HepG2 (cell line): ENCODE data around the gene TDRD9. TPM values are rescaled to one million over a fixed set of nuclear protein-coding genes. Genes with fewer than 3 reads are reported as not detected.

Experiments
- CCAR2 ChIP-seq: fragments of 200-400 bp; formaldehyde crosslinking; optimal IDR thresholded peaks from 2 replicates; pipeline ENCODE3; 2018; ENCODE audit warnings: low read depth, mild to moderate bottlenecking, low read length, moderate library complexity
- FLYWCH1 ChIP-seq: sonication (generic); formaldehyde crosslinking; IDR thresholded peaks from 2 replicates; pipeline ENCODE4 v1.8.1; 2023; ENCODE audit warnings: mild to moderate bottlenecking, missing genetic modification reagents
- MAF1 ChIP-seq: sonication (generic); formaldehyde crosslinking; IDR thresholded peaks from 2 replicates; pipeline ENCODE4 v1.5.0; 2020; ENCODE audit warnings: missing genetic modification reagents, borderline replicate concordance
- MED8 ChIP-seq: sonication (generic); formaldehyde crosslinking; IDR thresholded peaks from 2 replicates; pipeline ENCODE4 v1.8.1; 2023; ENCODE audit warnings: mild to moderate bottlenecking, missing genetic modification reagents; ENCODE audit not compliant: insufficient replicate concordance
- MYC ChIP-seq: sonication (generic); formaldehyde crosslinking; IDR thresholded peaks from 2 replicates; pipeline ENCODE4 v1.9.0; 2021; ENCODE audit warnings: missing genetic modification reagents, borderline replicate concordance
- NFYC ChIP-seq: IDR thresholded peaks from 2 replicates; pipeline ENCODE4 v1.6.1; 2016; ENCODE audit warnings: missing genetic modification reagents, missing compliant biosample characterization
- TCF12 ChIP-seq, 2 experiments: fragments of 450-650 bp in 1 of 2; sonication (generic) in 1 of 2; formaldehyde crosslinking in 1 of 2; IDR thresholded peaks; 2 replicates each; pipeline versions ENCODE4 v1.6.1 to v1.8.0; 2017 to 2022; ENCODE audit warnings: antibody characterized with exemption in 1 of 2, mild to moderate bottlenecking in 1 of 2, missing genetic modification reagents in 1 of 2, moderate library complexity in 1 of 2
- TOE1 ChIP-seq: sonication (generic); formaldehyde crosslinking; IDR thresholded peaks from 2 replicates; pipeline ENCODE4 v1.4.0; 2020; ENCODE audit warnings: mild to moderate bottlenecking, missing genetic modification reagents
- ZNF549 ChIP-seq: sonication (generic); formaldehyde crosslinking; IDR thresholded peaks from 2 replicates; pipeline ENCODE4 v1.5.0; 2020; ENCODE audit warnings: missing genetic modification reagents
- ZNF672 ChIP-seq: sonication (generic); formaldehyde crosslinking; IDR thresholded peaks from 2 replicates; pipeline ENCODE4 v1.8.1; 2022; ENCODE audit warnings: missing genetic modification reagents
- ZSCAN9 ChIP-seq: IDR thresholded peaks from 2 replicates; pipeline ENCODE4 v1.6.1; 2016; ENCODE audit warnings: borderline replicate concordance
- polyA plus RNA-seq, 8 experiments: library from polyadenylated mRNA; depleted of rRNA in 3 of 8; stranded (reverse) in 7 of 8; unstranded in 1 of 8; fragments of >200 nt; fragmentation: Illumina TruSeq in 4 of 8; extraction: Trizol in 4 of 8; gene quantifications; 2 replicates each; pipeline versions ENCODE4 v1.2.1 to v1.2.3, GENCODE V29; 2011 to 2016; ENCODE audit warnings: low read depth in 4 of 8, missing spikeins in 1 of 8, mixed read lengths in 1 of 8; ENCODE audit not compliant: insufficient read depth in 1 of 8
- total RNA-seq, 5 experiments: library from RNA; depleted of rRNA; stranded (reverse); fragments of >200 nt; fragmentation: Illumina TruSeq; extraction: Trizol; gene quantifications; 2 replicates each; pipeline ENCODE4 v1.2.3, GENCODE V29; 2016; ENCODE audit warnings: low read depth in 1 of 5
- TF ChIP-seq, protein P1 (sequence below): fragments of 450-650 bp; IDR thresholded peaks from 2 replicates; pipeline ENCODE4 v1.6.1; 2017; ENCODE audit warnings: mild to moderate bottlenecking
- TF ChIP-seq, protein P2 (sequence below): sonication (generic); formaldehyde crosslinking; IDR thresholded peaks from 2 replicates; pipeline ENCODE4 v1.4.0; 2020; ENCODE audit warnings: missing genetic modification reagents
- TF ChIP-seq, protein P3 (sequence below): sonication (generic); formaldehyde crosslinking; IDR thresholded peaks from 2 replicates; pipeline ENCODE4 v1.5.0; 2020; ENCODE audit warnings: missing genetic modification reagents
- TF ChIP-seq, protein P4 (sequence below): sonication (generic); formaldehyde crosslinking; conservative IDR thresholded peaks from 2 replicates; pipeline ENCODE4 v1.4.0; 2020; ENCODE audit warnings: mild to moderate bottlenecking, missing genetic modification reagents, moderate library complexity
- TF ChIP-seq, protein P5 (sequence below): sonication (generic); formaldehyde crosslinking; conservative IDR thresholded peaks from 2 replicates; pipeline ENCODE4 v1.8.0; 2022; ENCODE audit warnings: mild to moderate bottlenecking, moderate library complexity, missing genetic modification reagents
- TF ChIP-seq, protein P6 (sequence below): sonication (generic); formaldehyde crosslinking; IDR thresholded peaks from 2 replicates; pipeline ENCODE4 v1.5.0; 2020; ENCODE audit warnings: mild to moderate bottlenecking, missing genetic modification reagents

TDRD9 gene
- total and polyA plus RNA-seq, 2 of the 13 experiments (the other 11 are each of a cell fraction or from before 2014, with no cell fraction given): not detected

DNA sequence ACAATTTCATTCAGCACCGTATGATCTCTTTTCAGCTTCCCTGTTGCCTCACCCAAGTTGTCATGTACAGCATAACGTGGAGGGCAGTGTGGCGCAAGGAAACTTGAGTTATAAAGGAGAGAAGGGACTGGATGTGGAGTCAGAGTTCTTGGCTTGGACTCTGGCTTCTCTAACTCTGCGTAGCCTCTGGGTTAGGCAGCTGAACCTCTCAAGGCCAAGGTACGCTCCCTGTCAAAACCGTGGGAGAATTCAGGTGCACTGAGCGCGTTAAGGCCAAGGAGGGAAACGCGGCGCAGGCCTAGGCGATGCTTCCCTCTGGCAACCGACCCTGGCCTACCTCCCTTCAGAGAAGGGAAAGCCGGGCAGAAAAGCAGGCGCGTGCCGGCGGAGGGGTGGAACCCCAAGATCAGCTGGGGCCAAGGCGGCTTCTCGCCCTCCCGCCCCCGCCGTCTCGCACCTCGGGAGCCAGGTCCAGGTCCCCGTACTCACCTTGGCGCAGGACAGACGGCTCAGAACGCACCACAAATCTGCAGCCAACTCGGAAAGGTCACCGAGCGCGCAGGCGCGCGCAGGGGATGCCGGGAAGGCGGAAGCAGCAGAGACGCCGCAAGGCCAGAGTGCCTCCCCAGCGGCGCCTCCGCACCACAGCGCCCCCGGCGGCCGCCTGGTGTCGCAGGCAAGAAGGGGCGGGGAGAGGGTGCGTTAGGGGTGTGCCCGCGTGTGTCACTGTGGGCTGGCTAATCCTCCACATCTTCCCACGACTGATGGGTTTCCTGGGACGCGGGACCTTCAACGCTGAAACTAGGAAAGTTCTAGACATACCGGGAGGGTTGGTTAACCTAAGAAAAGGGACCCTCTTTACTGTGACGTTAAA, 7.0 kb upstream of the TDRD9 start (continued):
- TF ChIP-seq, protein P1, sequence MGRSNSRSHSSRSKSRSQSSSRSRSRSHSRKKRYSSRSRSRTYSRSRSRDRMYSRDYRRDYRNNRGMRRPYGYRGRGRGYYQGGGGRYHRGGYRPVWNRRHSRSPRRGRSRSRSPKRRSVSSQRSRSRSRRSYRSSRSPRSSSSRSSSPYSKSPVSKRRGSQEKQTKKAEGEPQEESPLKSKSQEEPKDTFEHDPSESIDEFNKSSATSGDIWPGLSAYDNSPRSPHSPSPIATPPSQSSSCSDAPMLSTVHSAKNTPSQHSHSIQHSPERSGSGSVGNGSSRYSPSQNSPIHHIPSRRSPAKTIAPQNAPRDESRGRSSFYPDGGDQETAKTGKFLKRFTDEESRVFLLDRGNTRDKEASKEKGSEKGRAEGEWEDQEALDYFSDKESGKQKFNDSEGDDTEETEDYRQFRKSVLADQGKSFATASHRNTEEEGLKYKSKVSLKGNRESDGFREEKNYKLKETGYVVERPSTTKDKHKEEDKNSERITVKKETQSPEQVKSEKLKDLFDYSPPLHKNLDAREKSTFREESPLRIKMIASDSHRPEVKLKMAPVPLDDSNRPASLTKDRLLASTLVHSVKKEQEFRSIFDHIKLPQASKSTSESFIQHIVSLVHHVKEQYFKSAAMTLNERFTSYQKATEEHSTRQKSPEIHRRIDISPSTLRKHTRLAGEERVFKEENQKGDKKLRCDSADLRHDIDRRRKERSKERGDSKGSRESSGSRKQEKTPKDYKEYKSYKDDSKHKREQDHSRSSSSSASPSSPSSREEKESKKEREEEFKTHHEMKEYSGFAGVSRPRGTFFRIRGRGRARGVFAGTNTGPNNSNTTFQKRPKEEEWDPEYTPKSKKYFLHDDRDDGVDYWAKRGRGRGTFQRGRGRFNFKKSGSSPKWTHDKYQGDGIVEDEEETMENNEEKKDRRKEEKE: no peak
- TF ChIP-seq, protein P2, sequence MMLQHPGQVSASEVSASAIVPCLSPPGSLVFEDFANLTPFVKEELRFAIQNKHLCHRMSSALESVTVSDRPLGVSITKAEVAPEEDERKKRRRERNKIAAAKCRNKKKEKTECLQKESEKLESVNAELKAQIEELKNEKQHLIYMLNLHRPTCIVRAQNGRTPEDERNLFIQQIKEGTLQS (CRISPR knock-in tag): peak; percentile 25; the same call in 1 of the 2 replicates
- no peak for TF ChIP-seq ZNF549 (CRISPR knock-in tag)
- TF ChIP-seq FLYWCH1 (CRISPR knock-in tag): no peak
- no peak for TF ChIP-seq CCAR2
- TF ChIP-seq, protein P3, sequence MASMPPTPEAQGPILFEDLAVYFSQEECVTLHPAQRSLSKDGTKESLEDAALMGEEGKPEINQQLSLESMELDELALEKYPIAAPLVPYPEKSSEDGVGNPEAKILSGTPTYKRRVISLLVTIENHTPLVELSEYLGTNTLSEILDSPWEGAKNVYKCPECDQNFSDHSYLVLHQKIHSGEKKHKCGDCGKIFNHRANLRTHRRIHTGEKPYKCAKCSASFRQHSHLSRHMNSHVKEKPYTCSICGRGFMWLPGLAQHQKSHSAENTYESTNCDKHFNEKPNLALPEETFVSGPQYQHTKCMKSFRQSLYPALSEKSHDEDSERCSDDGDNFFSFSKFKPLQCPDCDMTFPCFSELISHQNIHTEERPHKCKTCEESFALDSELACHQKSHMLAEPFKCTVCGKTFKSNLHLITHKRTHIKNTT (CRISPR knock-in tag): no peak
- no peak for TF ChIP-seq ZNF672
- TF ChIP-seq MYC (CRISPR knock-in tag): peak; percentile 87
- TF ChIP-seq MAF1 (CRISPR knock-in tag): no peak
- peak; percentile 41; the same call in 1 of the 2 replicates for TF ChIP-seq ZSCAN9 (CRISPR knock-in tag)
- TF ChIP-seq, protein P4, sequence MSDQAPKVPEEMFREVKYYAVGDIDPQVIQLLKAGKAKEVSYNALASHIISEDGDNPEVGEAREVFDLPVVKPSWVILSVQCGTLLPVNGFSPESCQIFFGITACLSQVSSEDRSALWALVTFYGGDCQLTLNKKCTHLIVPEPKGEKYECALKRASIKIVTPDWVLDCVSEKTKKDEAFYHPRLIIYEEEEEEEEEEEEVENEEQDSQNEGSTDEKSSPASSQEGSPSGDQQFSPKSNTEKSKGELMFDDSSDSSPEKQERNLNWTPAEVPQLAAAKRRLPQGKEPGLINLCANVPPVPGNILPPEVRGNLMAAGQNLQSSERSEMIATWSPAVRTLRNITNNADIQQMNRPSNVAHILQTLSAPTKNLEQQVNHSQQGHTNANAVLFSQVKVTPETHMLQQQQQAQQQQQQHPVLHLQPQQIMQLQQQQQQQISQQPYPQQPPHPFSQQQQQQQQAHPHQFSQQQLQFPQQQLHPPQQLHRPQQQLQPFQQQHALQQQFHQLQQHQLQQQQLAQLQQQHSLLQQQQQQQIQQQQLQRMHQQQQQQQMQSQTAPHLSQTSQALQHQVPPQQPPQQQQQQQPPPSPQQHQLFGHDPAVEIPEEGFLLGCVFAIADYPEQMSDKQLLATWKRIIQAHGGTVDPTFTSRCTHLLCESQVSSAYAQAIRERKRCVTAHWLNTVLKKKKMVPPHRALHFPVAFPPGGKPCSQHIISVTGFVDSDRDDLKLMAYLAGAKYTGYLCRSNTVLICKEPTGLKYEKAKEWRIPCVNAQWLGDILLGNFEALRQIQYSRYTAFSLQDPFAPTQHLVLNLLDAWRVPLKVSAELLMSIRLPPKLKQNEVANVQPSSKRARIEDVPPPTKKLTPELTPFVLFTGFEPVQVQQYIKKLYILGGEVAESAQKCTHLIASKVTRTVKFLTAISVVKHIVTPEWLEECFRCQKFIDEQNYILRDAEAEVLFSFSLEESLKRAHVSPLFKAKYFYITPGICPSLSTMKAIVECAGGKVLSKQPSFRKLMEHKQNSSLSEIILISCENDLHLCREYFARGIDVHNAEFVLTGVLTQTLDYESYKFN (CRISPR knock-in tag): peak; percentile 42
- TF ChIP-seq, protein P5, sequence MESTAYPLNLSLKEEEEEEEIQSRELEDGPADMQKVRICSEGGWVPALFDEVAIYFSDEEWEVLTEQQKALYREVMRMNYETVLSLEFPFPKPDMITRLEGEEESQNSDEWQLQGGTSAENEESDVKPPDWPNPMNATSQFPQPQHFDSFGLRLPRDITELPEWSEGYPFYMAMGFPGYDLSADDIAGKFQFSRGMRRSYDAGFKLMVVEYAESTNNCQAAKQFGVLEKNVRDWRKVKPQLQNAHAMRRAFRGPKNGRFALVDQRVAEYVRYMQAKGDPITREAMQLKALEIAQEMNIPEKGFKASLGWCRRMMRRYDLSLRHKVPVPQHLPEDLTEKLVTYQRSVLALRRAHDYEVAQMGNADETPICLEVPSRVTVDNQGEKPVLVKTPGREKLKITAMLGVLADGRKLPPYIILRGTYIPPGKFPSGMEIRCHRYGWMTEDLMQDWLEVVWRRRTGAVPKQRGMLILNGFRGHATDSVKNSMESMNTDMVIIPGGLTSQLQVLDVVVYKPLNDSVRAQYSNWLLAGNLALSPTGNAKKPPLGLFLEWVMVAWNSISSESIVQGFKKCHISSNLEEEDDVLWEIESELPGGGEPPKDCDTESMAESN (CRISPR knock-in tag): peak; percentile 97
- TF ChIP-seq MED8: peak; percentile 27
- TF ChIP-seq, protein P6, sequence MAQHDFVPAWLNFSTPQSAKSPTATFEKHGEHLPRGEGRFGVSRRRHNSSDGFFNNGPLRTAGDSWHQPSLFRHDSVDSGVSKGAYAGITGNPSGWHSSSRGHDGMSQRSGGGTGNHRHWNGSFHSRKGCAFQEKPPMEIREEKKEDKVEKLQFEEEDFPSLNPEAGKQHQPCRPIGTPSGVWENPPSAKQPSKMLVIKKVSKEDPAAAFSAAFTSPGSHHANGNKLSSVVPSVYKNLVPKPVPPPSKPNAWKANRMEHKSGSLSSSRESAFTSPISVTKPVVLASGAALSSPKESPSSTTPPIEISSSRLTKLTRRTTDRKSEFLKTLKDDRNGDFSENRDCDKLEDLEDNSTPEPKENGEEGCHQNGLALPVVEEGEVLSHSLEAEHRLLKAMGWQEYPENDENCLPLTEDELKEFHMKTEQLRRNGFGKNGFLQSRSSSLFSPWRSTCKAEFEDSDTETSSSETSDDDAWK (CRISPR knock-in tag): no peak
- TF ChIP-seq NFYC: peak; percentile 45; the same call in 1 of the 2 replicates
- no peak for TF ChIP-seq TCF12 (IDR thresholded peaks at IDR 0.05)
- TF ChIP-seq TCF12 (CRISPR knock-in tag; IDR thresholded peaks at IDR 0.05): 0 out of 2 replicates have a peak, but pooled peaks have one; percentile 78
- TF ChIP-seq TOE1: no peak
